Measurements from ENCODE around the gene PLCB1.
A peak's percentile ranks its signal among the peaks of the same experiment; 100 is the strongest.

Gene PLCB1

GRCh38 chr20:8304124-8304816 lies 172.2 kb downstream of the PLCB1 start:
- Mint-ChIP-seq H3K4me3 (no peak overlapping the region), H3K4me1 (no peaks in the 10 kb centered on the region), H3K27ac (no peak overlapping the region), H3K36me3 (no peaks in the 10 kb centered on the region), H3K27me3 (no peaks in the 10 kb centered on the region), H3K9me3 (no peaks in the 10 kb centered on the region)

DNA sequence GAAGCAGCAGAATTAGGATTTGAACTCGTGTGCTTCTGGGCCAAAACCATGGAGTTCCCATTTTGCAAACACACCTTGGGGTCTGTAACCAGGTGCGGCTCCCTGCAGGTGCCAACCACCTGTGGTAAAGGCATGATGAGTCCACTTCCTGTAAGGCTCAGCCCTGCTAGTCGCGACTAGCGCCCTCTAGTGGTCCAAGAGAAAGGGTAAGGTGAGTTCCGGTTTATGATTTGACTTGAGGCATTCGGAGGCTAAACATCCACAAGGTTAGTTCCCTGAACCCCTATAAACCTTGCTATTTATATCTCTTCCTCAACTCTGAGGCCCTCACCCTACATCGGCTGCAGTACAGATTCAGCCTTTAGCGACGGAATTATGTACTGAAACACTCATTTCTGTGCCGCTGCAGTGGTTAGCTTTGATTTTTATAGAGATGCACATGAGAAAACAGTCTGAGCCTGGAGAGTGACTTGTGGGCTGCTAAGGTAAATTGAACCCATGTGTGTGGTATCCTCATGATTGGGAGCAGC lies 173.4 kb downstream of the PLCB1 start:
- Mint-ChIP-seq H3K36me3 (no peaks in the 10 kb centered on the region), H3K9me3 (no peaks in the 10 kb centered on the region), H3K4me3 (no peak overlapping the region), H3K4me1 (no peaks in the 10 kb centered on the region), H3K27me3 (no peaks in the 10 kb centered on the region), H3K27ac (no peak overlapping the region)

GRCh38 chr20:8306937-8307336 lies 174.9 kb downstream of the PLCB1 start:
- no peaks in the 10 kb centered on the region for H3K36me3 Mint-ChIP-seq
- no peak overlapping the region for H3K4me3 Mint-ChIP-seq
- no peaks in the 10 kb centered on the region for H3K27me3 Mint-ChIP-seq
- no peaks in the 10 kb centered on the region for H3K4me1 Mint-ChIP-seq
- H3K9me3 Mint-ChIP-seq, result no peaks in the 10 kb centered on the region
- no peak overlapping the region for H3K27ac Mint-ChIP-seq

DNA sequence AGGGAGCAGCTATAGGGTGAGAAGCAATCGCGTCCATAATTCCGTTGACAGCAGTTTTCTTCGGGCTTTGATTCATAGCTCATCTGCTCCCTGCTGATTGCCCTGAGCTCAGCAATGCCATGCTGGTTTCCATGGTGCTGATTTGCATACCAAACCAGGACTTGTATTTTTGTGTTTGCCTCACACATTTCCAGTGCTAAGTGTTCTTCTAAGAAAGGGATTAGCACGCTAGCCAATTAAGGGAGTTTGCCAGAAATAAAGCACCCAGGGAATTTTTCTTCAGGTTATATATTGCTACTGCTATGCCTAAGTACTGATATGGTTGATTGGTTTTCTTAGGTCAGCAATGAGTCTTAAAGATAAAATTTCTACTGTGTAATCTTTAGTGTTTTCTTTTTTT lies 177.6 kb downstream of the PLCB1 start:
- Mint-ChIP-seq H3K4me1 (no peaks in the 10 kb centered on the region), H3K4me3 (no peak overlapping the region), H3K27me3 (no peaks in the 10 kb centered on the region), H3K9me3 (no peaks in the 10 kb centered on the region), H3K36me3 (no peaks in the 10 kb centered on the region), H3K27ac (no peak overlapping the region)

GRCh38 chr20:8310618-8311017 lies 178.6 kb downstream of the PLCB1 start:
- Mint-ChIP-seq H3K27me3 (no peaks in the 10 kb centered on the region), H3K4me3 (no peak overlapping the region)

DNA sequence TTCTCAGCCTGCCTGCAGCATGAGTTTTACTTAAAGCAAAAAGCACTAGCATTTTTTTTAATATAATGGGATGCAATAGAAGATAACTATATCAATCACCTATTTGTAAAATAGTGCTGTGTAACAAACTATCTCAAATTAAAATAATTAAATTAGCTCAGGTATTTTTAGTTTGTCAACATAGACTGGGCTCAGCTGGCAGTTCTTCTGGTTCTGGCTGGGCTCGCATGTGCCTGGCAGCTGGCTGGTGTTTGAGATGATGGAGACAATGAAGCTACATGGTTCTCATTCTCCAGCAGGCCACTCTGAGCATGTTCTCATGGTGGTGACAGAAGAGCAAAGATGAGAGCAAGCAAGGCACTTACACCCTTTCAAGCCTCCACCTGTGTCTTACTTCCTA lies 181.0 kb downstream of the PLCB1 start:
- H3K36me3 Mint-ChIP-seq, result no peaks in the 10 kb centered on the region
- no peaks in the 10 kb centered on the region for H3K9me3 Mint-ChIP-seq
- H3K27me3 Mint-ChIP-seq, result no peaks in the 10 kb centered on the region
- H3K4me1 Mint-ChIP-seq, result no peaks in the 10 kb centered on the region
- no peak overlapping the region for H3K4me3 Mint-ChIP-seq
- H3K27ac Mint-ChIP-seq, result no peak overlapping the region

More at GRCh38 chr20:8310618-8311017, 178.6 kb downstream of the PLCB1 start:
- Mint-ChIP-seq H3K27ac (no peak overlapping the region), H3K36me3 (no peaks in the 10 kb centered on the region), H3K4me1 (no peaks in the 10 kb centered on the region), H3K9me3 (no peaks in the 10 kb centered on the region)

- Mint-ChIP-seq H3K27ac (no peak overlapping the region), H3K27me3 (peaks cover 1% of the 10 kb centered on the region), H3K36me3 (no peaks in the 10 kb centered on the region), H3K4me3 (no peak overlapping the region), H3K9me3 (no peaks in the 10 kb centered on the region), H3K4me1 (no peaks in the 10 kb centered on the region)
These were observed 183.8 kb downstream of the PLCB1 start for GRCh38 chr20:8315639-8316573.

DNA sequence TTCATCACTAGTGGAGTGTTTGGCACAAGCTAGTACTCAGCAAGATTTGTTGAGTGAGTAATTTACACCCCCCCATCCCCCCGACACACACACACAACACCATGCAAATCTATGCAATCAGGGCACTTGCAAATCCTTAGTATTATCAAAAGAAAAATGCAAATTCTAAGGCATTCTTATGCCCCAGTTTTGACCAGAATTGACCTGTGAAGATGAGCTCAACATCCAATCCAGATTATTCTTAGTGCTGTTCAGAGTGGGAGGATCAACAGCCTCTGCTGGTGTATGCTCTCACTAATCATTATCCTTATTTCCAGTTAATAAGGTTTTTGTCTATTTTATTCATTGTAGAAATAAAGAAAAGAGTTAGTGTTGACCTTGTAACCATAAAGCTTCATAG lies 185.4 kb downstream of the PLCB1 start:
- Mint-ChIP-seq H3K27ac (no peak overlapping the region), H3K4me1 (no peaks in the 10 kb centered on the region), H3K4me3 (no peak overlapping the region), H3K27me3 (peaks cover 1% of the 10 kb centered on the region), H3K9me3 (no peaks in the 10 kb centered on the region), H3K36me3 (no peaks in the 10 kb centered on the region)

DNA sequence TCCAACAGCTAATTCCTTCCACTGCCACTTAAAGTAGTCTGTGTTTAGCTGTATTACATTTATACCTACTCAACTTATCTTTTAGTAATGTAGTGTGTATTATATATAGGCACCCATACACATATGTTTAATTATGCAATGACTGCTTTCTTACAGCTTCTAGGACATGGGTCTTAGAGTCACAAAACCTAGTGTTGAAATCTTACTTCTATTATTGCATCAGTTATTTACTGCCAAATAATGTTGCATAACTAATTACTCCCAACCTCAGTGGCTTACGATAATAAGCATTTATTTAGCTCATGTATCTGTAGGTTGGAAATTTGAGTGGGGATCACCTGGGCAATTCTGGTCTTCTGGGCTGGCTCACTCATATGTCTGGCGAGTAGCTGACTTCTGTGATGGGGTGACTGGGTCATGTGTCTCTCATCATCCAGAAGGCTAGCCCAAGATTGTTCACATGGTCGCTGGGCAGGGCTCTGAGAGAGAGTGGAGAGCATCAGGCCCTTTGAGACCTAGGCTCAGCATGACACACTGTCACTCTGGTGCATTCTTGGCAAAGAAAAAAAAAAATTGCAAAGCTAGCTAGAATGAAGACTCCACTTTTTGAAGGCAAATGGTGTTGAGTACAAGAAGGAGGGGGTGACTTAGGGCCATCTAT lies 187.0 kb downstream of the PLCB1 start:
- no peak overlapping the region for H3K4me3 Mint-ChIP-seq
- H3K27me3 Mint-ChIP-seq, result peaks cover 1% of the 10 kb centered on the region
- H3K36me3 Mint-ChIP-seq, result no peaks in the 10 kb centered on the region
- no peaks in the 10 kb centered on the region for H3K9me3 Mint-ChIP-seq
- H3K27ac Mint-ChIP-seq, result no peak overlapping the region
- no peaks in the 10 kb centered on the region for H3K4me1 Mint-ChIP-seq

DNA sequence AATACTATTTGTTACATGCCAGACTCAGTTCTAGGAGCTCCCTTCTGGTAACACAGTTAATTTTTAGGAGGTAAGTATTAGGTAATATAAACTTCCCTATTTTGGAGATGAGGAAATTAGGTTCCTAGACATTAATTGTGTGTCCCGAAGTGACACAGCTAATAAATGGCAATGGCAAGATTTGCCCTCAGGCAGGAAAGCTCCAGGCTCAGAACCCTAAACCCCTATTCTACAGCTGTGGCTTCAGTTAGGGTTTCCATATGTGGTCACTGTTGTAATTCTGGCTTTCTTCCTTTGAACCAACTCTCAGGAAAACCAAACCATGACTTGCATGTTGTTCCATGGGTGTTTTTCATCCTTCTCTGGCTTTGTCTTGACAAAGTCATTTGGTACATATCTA lies 188.2 kb downstream of the PLCB1 start:
- peaks cover 1% of the 10 kb centered on the region for H3K27me3 Mint-ChIP-seq
- no peaks in the 10 kb centered on the region for H3K9me3 Mint-ChIP-seq
- H3K36me3 Mint-ChIP-seq, result no peaks in the 10 kb centered on the region
- no peaks in the 10 kb centered on the region for H3K4me1 Mint-ChIP-seq
- no peak overlapping the region for H3K4me3 Mint-ChIP-seq
- peak overlapping the region; percentile 35 for H3K27ac Mint-ChIP-seq

GRCh38 chr20:8321001-8321400 lies 188.9 kb downstream of the PLCB1 start:
- no peaks in the 10 kb centered on the region for H3K36me3 Mint-ChIP-seq
- H3K9me3 Mint-ChIP-seq, result no peaks in the 10 kb centered on the region
- no peak overlapping the region for H3K4me3 Mint-ChIP-seq
- H3K4me1 Mint-ChIP-seq, result no peaks in the 10 kb centered on the region
- H3K27ac Mint-ChIP-seq, result no peak overlapping the region
- H3K27me3 Mint-ChIP-seq, result peaks cover 1% of the 10 kb centered on the region

DNA sequence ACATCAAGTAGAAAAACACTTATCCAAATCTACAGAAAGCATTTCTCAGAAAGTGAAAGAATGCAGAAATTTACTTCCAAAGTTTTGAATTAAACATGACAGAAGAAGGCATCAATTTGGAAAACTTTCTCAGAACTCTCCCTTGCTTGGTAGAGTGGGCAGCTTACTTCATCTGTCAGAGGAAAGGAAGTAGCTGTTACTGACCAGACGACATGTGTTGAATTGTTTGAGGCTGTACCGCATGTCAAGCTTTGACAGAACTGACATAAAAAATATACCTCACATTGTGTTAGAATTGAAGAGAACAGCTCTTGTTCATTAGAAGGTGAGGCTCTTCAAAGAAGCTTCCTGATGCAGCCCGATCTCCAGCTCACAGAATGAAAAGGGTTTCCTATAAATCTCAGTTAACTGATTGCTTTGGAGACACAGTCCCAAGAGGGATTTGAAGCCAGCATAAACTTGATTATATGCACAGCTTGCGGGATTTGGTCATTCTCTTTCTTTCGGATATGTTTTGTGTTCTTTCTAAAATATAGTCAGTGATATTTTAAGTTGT lies 190.7 kb downstream of the PLCB1 start:
- H3K4me1 Mint-ChIP-seq, result no peaks in the 10 kb centered on the region
- H3K27ac Mint-ChIP-seq, result no peak overlapping the region
- H3K9me3 Mint-ChIP-seq, result no peaks in the 10 kb centered on the region
- H3K36me3 Mint-ChIP-seq, result no peaks in the 10 kb centered on the region
- no peak overlapping the region for H3K4me3 Mint-ChIP-seq
- H3K27me3 Mint-ChIP-seq, result peaks cover 1% of the 10 kb centered on the region

GRCh38 chr20:8326191-8326590 lies 194.1 kb downstream of the PLCB1 start:
- H3K4me1 Mint-ChIP-seq, result no peaks in the 10 kb centered on the region

DNA sequence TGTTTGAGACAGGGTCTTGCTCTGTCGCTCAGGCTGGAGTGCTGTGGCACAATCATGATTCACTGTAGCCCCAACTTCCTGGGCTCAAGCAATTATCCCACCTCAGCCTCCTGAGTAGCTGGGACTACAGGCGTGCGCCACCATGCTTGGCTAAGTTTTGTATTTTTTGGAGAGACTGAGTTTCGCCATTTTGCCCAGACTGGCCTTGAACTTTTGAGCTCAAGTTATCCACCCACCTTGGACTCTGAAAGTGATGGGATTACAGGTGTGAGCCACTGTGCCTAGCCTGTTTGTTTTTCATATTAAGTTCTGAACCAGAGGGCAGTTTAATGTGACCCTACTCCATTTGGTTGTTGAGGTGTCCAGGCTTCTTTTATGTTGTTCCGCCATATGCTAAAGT lies 194.8 kb downstream of the PLCB1 start:
- H3K4me3 Mint-ChIP-seq, result no peak overlapping the region
- H3K36me3 Mint-ChIP-seq, result no peaks in the 10 kb centered on the region
- no peak overlapping the region for H3K27ac Mint-ChIP-seq

More at GRCh38 chr20:8326191-8326590, 194.1 kb downstream of the PLCB1 start:
- Mint-ChIP-seq H3K9me3 (no peaks in the 10 kb centered on the region), H3K27me3 (no peaks in the 10 kb centered on the region), H3K27ac (no peak overlapping the region), H3K4me3 (no peak overlapping the region), H3K36me3 (no peaks in the 10 kb centered on the region)

DNA sequence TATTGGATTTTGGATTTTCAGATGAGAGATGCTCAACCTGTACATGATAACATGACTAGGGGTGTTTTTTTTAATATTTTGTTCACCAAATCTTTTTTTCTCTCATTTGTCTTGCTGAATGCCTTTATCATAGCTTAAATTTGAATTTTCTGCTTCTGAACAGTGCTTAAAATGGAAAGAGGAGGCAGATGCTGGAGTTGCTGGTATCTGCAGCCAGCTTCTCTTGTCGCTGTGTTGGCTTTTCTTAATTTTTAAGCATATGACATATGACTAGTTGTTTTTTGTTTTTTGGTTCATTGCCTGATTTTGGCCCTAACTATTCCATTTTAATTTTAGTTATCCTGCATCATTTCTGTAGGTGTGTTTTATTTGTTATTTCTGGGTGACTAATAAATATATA lies 196.1 kb downstream of the PLCB1 start:
- H3K36me3 Mint-ChIP-seq, result no peaks in the 10 kb centered on the region
- H3K9me3 Mint-ChIP-seq, result no peaks in the 10 kb centered on the region
- no peak overlapping the region for H3K4me3 Mint-ChIP-seq
- no peak overlapping the region for H3K27ac Mint-ChIP-seq
- no peaks in the 10 kb centered on the region for H3K4me1 Mint-ChIP-seq
- no peaks in the 10 kb centered on the region for H3K27me3 Mint-ChIP-seq

More for the DNA sequence above, 194.8 kb downstream of the PLCB1 start:
- Mint-ChIP-seq H3K27me3 (no peaks in the 10 kb centered on the region), H3K9me3 (no peaks in the 10 kb centered on the region), H3K4me1 (no peaks in the 10 kb centered on the region)
